Fibroblast of villous mesenchyme (primary cell): ENCODE results near the gene LPCAT1. TPM values are rescaled to one million over a fixed set of nuclear protein-coding genes. Genes with fewer than 3 reads are reported as not detected.
"Not testable (repeated sequence)": the region's sequence is repeated elsewhere in the genome, so short reads cannot be mapped to it uniquely, and the experiment has no call there.

Experiments used
- DNase-seq: peaks from one replicate; pipeline ENCODE4 v3.0.0-alpha.2; 2010; ENCODE audit warnings: low read depth
- H3K4me3 ChIP-seq: 2 replicates; pipeline ENCODE4 v1.5.1; 2011; ENCODE audit warnings: low read depth, mild to moderate bottlenecking, low read length
- CTCF ChIP-seq: IDR thresholded peaks from 2 replicates; pipeline ENCODE4 v1.5.1; 2012; ENCODE audit warnings: low read depth, mild to moderate bottlenecking, low read length; ENCODE audit not compliant: insufficient read depth
- total RNA-seq: library from RNA; depleted of rRNA; stranded (reverse); fragments of >200 nt; gene quantifications from 2 replicates; pipeline ENCODE4 v1.2.3, GENCODE V29; 2012

LPCAT1 gene
- total RNA-seq, 1 donor, result 57.4 TPM

GRCh38 chr5:1460054-1460682 is 63.6 kb downstream of the LPCAT1 start:
- no peak overlapping the region for H3K4me3 ChIP-seq
- DNase-seq, result no peak
- no peak for TF ChIP-seq CTCF

GRCh38 chr5:1459435-1459834 is 64.3 kb downstream of the LPCAT1 start:
- DNase-seq, result not testable (repeated sequence)

GRCh38 chr5:1456110-1456881 is 67.5 kb downstream of the LPCAT1 start:
- not testable (repeated sequence) for H3K4me3 ChIP-seq, DNase-seq

More at GRCh38 chr5:1459435-1459834, 64.3 kb downstream of the LPCAT1 start:
- not testable (repeated sequence) for H3K4me3 ChIP-seq

- TF ChIP-seq CTCF, result no peak
- DNase-seq, result no peak
- no peak overlapping the region for H3K4me3 ChIP-seq
These were observed 70.1 kb downstream of the LPCAT1 start for GRCh38 chr5:1453613-1454012.

- no peak for TF ChIP-seq CTCF
- DNase-seq, result no peak
- no peak overlapping the region for H3K4me3 ChIP-seq
These were observed 74.6 kb downstream of the LPCAT1 start for GRCh38 chr5:1449081-1449630.

- H3K4me3 ChIP-seq, result no peak overlapping the region
- TF ChIP-seq CTCF, result no peak
- no peak for DNase-seq
These were observed 75.2 kb downstream of the LPCAT1 start for GRCh38 chr5:1448511-1449011.

GRCh38 chr5:1447671-1448361 is 75.9 kb downstream of the LPCAT1 start:
- no peak for TF ChIP-seq CTCF
- H3K4me3 ChIP-seq, result no peak overlapping the region
- no peak for DNase-seq
